OCI-LY7 (cell line): ENCODE results near the gene METTL24. TPM values are rescaled to one million over a fixed set of nuclear protein-coding genes. Genes with fewer than 3 reads are reported as not detected.

Source experiments
- BruUV-seq: library from RNA; stranded (reverse); fragments of 400-500 nt; replicated peaks from 2 replicates; lab custom pipeline; 2021; lab: Mats Ljungman, UMichigan
- CTCF ChIA-PET: fragments of 300-600 bp; sonication (Branson Sonifier 250); formaldehyde crosslinking; loops from one replicate; lab custom pipeline; 2022; ENCODE audit warnings: antibody characterized with exemption; ENCODE audit not compliant: unreplicated experiment; lab: Charles Lee
- POLR2A ChIA-PET: fragments of 300-600 bp; sonication (Branson Sonifier 250); formaldehyde crosslinking; loops from one replicate; lab custom pipeline; 2022; ENCODE audit warnings: antibody characterized with exemption; lab: Charles Lee
- DNase-seq: peaks from one replicate; pipeline ENCODE4 v3.0.0-alpha.2; 2015; ENCODE audit warnings: low spot score
- H2AFZ ChIP-seq: fragments of 200-600 bp; sonication (generic), shearing (Covaris generic); 2 replicates; pipeline ENCODE4 v1.6.1; 2014; ENCODE audit warnings: mild to moderate bottlenecking, antibody characterized with exemption, low read length, moderate library complexity
- H3K27ac ChIP-seq: fragments of 200-600 bp; sonication (generic); 2 replicates; pipeline ENCODE4 v1.5.1; 2014; ENCODE audit warnings: mixed run types, low read depth, mild to moderate bottlenecking, moderate library complexity, low read length, inconsistent platforms; ENCODE audit not compliant: poor library complexity, severe bottlenecking
- H3K36me3 ChIP-seq: fragments of 200-600 bp; sonication (generic); 2 replicates; pipeline ENCODE4 v1.6.1; 2014; ENCODE audit warnings: mild to moderate bottlenecking, antibody characterized with exemption, low read length, moderate library complexity, mixed read lengths; ENCODE audit not compliant: insufficient read depth
- H3K4me1 ChIP-seq: fragments of 200-600 bp; sonication (generic); 2 replicates; pipeline ENCODE4 v1.5.1; 2014; ENCODE audit warnings: mild to moderate bottlenecking, low read length; ENCODE audit not compliant: insufficient read depth, poor library complexity, severe bottlenecking
- H3K4me2 ChIP-seq: fragments of 200-600 bp; sonication (generic); 2 replicates; pipeline ENCODE4 v1.6.1; 2014; ENCODE audit warnings: mild to moderate bottlenecking, low read length
- H3K4me3 ChIP-seq: fragments of 200-600 bp; sonication (generic); 2 replicates; pipeline ENCODE4 v1.5.1; 2014; ENCODE audit warnings: mild to moderate bottlenecking, low read depth, low read length; ENCODE audit not compliant: poor library complexity, severe bottlenecking
- H3K79me2 ChIP-seq: fragments of 200-600 bp; sonication (generic); 2 replicates; pipeline ENCODE4 v1.6.1; 2016; ENCODE audit warnings: low read depth, mild to moderate bottlenecking, low read length, moderate library complexity, mixed read lengths; ENCODE audit not compliant: insufficient read depth
- H3K9me2 ChIP-seq: fragments of 200-600 bp; sonication (generic); 2 replicates; pipeline ENCODE4 v1.6.1; 2016; ENCODE audit warnings: mild to moderate bottlenecking, low read length, mixed read lengths; ENCODE audit not compliant: insufficient read depth
- H3K9me3 ChIP-seq: fragments of 200-600 bp; sonication (generic); 2 replicates; pipeline ENCODE4 v1.6.1; 2014; ENCODE audit warnings: mild to moderate bottlenecking, mixed run types, low read length, mixed read lengths
- H4K20me1 ChIP-seq: fragments of 200-600 bp; sonication (generic); 2 replicates; pipeline ENCODE4 v1.6.1; 2014; ENCODE audit warnings: mild to moderate bottlenecking, antibody characterized with exemption, low read length, moderate library complexity, mixed read lengths; ENCODE audit not compliant: insufficient read depth
- CTCF ChIP-seq: fragments of 200-600 bp; sonication (generic); conservative IDR thresholded peaks from 2 replicates; pipeline ENCODE4 v1.5.1; 2014; ENCODE audit warnings: mild to moderate bottlenecking, antibody characterized with exemption, low read length, moderate library complexity, mixed read lengths
- EZH2phosphoT487 ChIP-seq: fragments of 200-600 bp; sonication (generic); IDR thresholded peaks from 2 replicates; pipeline ENCODE4 v1.6.1; 2018; ENCODE audit warnings: low read depth, borderline replicate concordance, mild to moderate bottlenecking, mixed run types, antibody characterized with exemption, low read length, moderate library complexity, mixed read lengths
- intact Hi-C: fragments of 100-400 bp; cut with micrococcal nuclease; formaldehyde crosslinking; loops from one replicate; pipeline ENCODE4 v1.10.0; 2022; ENCODE audit not compliant: unreplicated experiment
- total RNA-seq, 2 experiments: library from RNA; depleted of rRNA in 1 of 2; stranded (reverse); fragments of >200 nt in 1 of 2; shearing (Covaris generic) in 1 of 2; gene quantifications; 2 replicates each; pipeline ENCODE4 v1.2.3, GENCODE V29; 2014 to 2022

Gene METTL24
- total RNA-seq, 2 experiments from 2014 or later: not detected

- CTCF ChIA-PET: no interaction called here
- POLR2A ChIA-PET: interaction anchor here (0.5 to 1.3 kb wide), 3 partner anchors 19 to 59 kb away, joined by 3 read pairs; no protein-coding TSS in a partner anchor
- H3K9me2 ChIP-seq: no peaks in the 10 kb centered on the region
- no peaks in the 10 kb centered on the region for H3K9me3 ChIP-seq
- H4K20me1 ChIP-seq: no peaks in the 10 kb centered on the region
- no peaks in the 10 kb centered on the region for H3K4me1 ChIP-seq
- TF ChIP-seq EZH2phosphoT487 (no peak), CTCF (no peak)
- no peak overlapping the region for H3K27ac ChIP-seq
- H3K4me3 ChIP-seq: no peak overlapping the region
- no peak overlapping the region for H2AFZ ChIP-seq
- no peak for DNase-seq
- intact Hi-C loops: no loop called here
- H3K79me2 ChIP-seq: no peaks in the 10 kb centered on the region
- no TSS peak for BruUV-seq
- H3K36me3 ChIP-seq: no peaks in the 10 kb centered on the region
- H3K4me2 ChIP-seq: no peak overlapping the region
Measured at GRCh38 chr6:110315869-110316398, 42.2 kb downstream of the METTL24 start.

GRCh38 chr6:110315207-110315868 is 42.8 kb downstream of the METTL24 start:
- Histone ChIP-seq H4K20me1 (no peaks in the 10 kb centered on the region), H3K27ac (no peak overlapping the region), H3K79me2 (no peaks in the 10 kb centered on the region), H3K4me1 (no peaks in the 10 kb centered on the region), H3K9me2 (no peaks in the 10 kb centered on the region), H3K4me2 (no peak overlapping the region), H2AFZ (no peak overlapping the region), H3K9me3 (no peaks in the 10 kb centered on the region), H3K36me3 (no peaks in the 10 kb centered on the region), H3K4me3 (no peak overlapping the region)
- TF ChIP-seq EZH2phosphoT487 (no peak), CTCF (no peak)
- intact Hi-C loops: no loop called here
- no peak for DNase-seq
- no TSS peak for BruUV-seq
- CTCF ChIA-PET: no interaction called here
- POLR2A ChIA-PET: interaction anchor here (0.5 to 0.6 kb wide), 2 partner anchors 20 to 33 kb away, joined by 3 read pairs; no protein-coding TSS in a partner anchor
